ENCODE measurements around the gene PRKCE. TPM values are rescaled to one million over a fixed set of nuclear protein-coding genes. Genes with fewer than 3 reads are reported as not detected.

PRKCE gene
- total RNA-seq, 1 donor from 2014 or later: 4.6 TPM

- intact Hi-C loops (cut with DNase I): no loop called here
- Histone ChIP-seq H3K36me3 (no peaks in the 10 kb centered on the region), H3K27ac (no peak overlapping the region), H3K4me3 (no peak overlapping the region), H3K27me3 (no peaks in the 10 kb centered on the region), H3K4me1 (peaks cover 0 to 14% of the 10 kb centered on the region in 2 donors), H3K9me3 (no peaks in the 10 kb centered on the region)
- DNase-seq (ENCODE audit: low spot score in 2 of 2): no peak
- TF ChIP-seq, protein P1, sequence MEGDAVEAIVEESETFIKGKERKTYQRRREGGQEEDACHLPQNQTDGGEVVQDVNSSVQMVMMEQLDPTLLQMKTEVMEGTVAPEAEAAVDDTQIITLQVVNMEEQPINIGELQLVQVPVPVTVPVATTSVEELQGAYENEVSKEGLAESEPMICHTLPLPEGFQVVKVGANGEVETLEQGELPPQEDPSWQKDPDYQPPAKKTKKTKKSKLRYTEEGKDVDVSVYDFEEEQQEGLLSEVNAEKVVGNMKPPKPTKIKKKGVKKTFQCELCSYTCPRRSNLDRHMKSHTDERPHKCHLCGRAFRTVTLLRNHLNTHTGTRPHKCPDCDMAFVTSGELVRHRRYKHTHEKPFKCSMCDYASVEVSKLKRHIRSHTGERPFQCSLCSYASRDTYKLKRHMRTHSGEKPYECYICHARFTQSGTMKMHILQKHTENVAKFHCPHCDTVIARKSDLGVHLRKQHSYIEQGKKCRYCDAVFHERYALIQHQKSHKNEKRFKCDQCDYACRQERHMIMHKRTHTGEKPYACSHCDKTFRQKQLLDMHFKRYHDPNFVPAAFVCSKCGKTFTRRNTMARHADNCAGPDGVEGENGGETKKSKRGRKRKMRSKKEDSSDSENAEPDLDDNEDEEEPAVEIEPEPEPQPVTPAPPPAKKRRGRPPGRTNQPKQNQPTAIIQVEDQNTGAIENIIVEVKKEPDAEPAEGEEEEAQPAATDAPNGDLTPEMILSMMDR (IDR thresholded peaks at IDR 0.05): no peak
Observed at GRCh38 chr2:45923701-45924100, 272.2 kb downstream of the PRKCE start.

- no peak for DNase-seq (ENCODE audit: low spot score in 2 of 2)
- intact Hi-C loops (cut with DNase I): no loop called here
- H3K9me3 ChIP-seq: no peaks in the 10 kb centered on the region
- peak overlapping the region in 1 of 2 donors; percentile 41 for H3K27ac ChIP-seq
- no peaks in the 10 kb centered on the region for H3K27me3 ChIP-seq
- peaks cover 0 to 14% of the 10 kb centered on the region in 2 donors for H3K4me1 ChIP-seq
- no peaks in the 10 kb centered on the region for H3K36me3 ChIP-seq
- TF ChIP-seq, protein P1 (IDR thresholded peaks at IDR 0.05): no peak
- H3K4me3 ChIP-seq: no peak overlapping the region
Observed at GRCh38 chr2:45925026-45925425, 273.6 kb downstream of the PRKCE start.

GRCh38 chr2:45925636-45926366 lies 274.3 kb downstream of the PRKCE start:
- Histone ChIP-seq H3K27me3 (no peaks in the 10 kb centered on the region), H3K36me3 (no peaks in the 10 kb centered on the region), H3K27ac (peak overlapping the region; percentile 41 to 50), H3K9me3 (no peaks in the 10 kb centered on the region), H3K4me1 (peaks cover 0 to 14% of the 10 kb centered on the region in 2 donors), H3K4me3 (no peak overlapping the region)
- intact Hi-C loops (cut with DNase I): no loop called here
- TF ChIP-seq, protein P1 (IDR thresholded peaks at IDR 0.05): no peak
- peak in 1 of 2 donors; percentile 59 for DNase-seq (ENCODE audit: low spot score in 2 of 2)

GRCh38 chr2:45928946-45929345 lies 277.5 kb downstream of the PRKCE start:
- no peaks in the 10 kb centered on the region for H3K27me3 ChIP-seq
- no peak overlapping the region for H3K27ac ChIP-seq
- intact Hi-C loops (cut with DNase I): no loop called here
- DNase-seq (ENCODE audit: low spot score in 2 of 2): peak in 1 of 2 donors; percentile 39
- H3K9me3 ChIP-seq: no peaks in the 10 kb centered on the region
- no peak overlapping the region for H3K4me3 ChIP-seq
- H3K36me3 ChIP-seq: no peaks in the 10 kb centered on the region
- TF ChIP-seq, protein P1 (IDR thresholded peaks at IDR 0.05): no peak
- H3K4me1 ChIP-seq: peaks cover 0 to 14% of the 10 kb centered on the region in 2 donors

- Histone ChIP-seq H3K4me3 (no peak overlapping the region), H3K4me1 (peaks cover 0 to 12% of the 10 kb centered on the region in 2 donors), H3K27me3 (no peaks in the 10 kb centered on the region), H3K36me3 (no peaks in the 10 kb centered on the region), H3K9me3 (no peaks in the 10 kb centered on the region), H3K27ac (no peak overlapping the region)
- peak in 1 of 2 donors; percentile 52 for DNase-seq (ENCODE audit: low spot score in 2 of 2)
- intact Hi-C loops (cut with DNase I): no loop called here
- TF ChIP-seq, protein P1 (IDR thresholded peaks at IDR 0.05): no peak
Observed at GRCh38 chr2:45929674-45930395, 278.4 kb downstream of the PRKCE start.

Data from ascending aorta (tissue), 2 donors.